OCI-LY7 (cell line): ENCODE measurements around the gene KATNAL1. TPM values are rescaled to one million over a fixed set of nuclear protein-coding genes. Genes with fewer than 3 reads are reported as not detected.

Source experiments
- small RNA-seq: library from RNA; depleted of rRNA; stranded (forward); fragments of <200 nt; gene quantifications from one replicate; pipeline ENCODE3, GENCODE V24; 2014
- total RNA-seq, 2 experiments: library from RNA; depleted of rRNA in 1 of 2; stranded (reverse); fragments of >200 nt in 1 of 2; shearing (Covaris generic) in 1 of 2; gene quantifications; 2 replicates each; pipeline ENCODE4 v1.2.3, GENCODE V29; 2014 to 2022

The KATNAL1 gene
- total RNA-seq, 2 experiments from 2014 or later = 13.9 to 34.5 TPM

Small RNA genes within 50 kb of the gene (small RNA-seq; reads per million reads assigned to genes)
- gene RNU6-64P = not detected

Other genes with a start within 250 kb of the KATNAL1 start
- 0.15 and 0.22 TPM in 2 replicates for gene UBE2L5, start 114.9 kb upstream of the KATNAL1 start, total RNA-seq (2014; rRNA removed; shearing (Covaris generic))
- 1.00 and 1.8 TPM in 2 replicates for gene UBE2L5, start 114.9 kb upstream of the KATNAL1 start, total RNA-seq (2022)
- 1,288 and 1,675 TPM in 2 replicates for gene HMGB1, start 158.4 kb upstream of the KATNAL1 start, total RNA-seq (2014; rRNA removed; shearing (Covaris generic))
- gene HMGB1, start 158.4 kb upstream of the KATNAL1 start, total RNA-seq (2022) = 1,114 and 1,344 TPM in 2 replicates